Stimulated activated CD4-positive, alpha-beta T cell treated with anti-CD3 and anti-CD28 coated beads, Interleukin-15, amount 100 ng/mL, for 1 hour (primary cell): ENCODE measurements around the gene ASCC1.

Experiments
- DNase-seq, 2 donors: peaks; one replicate each; pipeline ENCODE4 v3.0.0-alpha.2; 2020; ENCODE audit warnings: low read depth in 1 of 2, low spot score in 1 of 2

The ASCC1 gene

GRCh38 chr10:72069751-72070526 lies 146.1 kb downstream of the ASCC1 start:
- DNase-seq: no peak

DNA sequence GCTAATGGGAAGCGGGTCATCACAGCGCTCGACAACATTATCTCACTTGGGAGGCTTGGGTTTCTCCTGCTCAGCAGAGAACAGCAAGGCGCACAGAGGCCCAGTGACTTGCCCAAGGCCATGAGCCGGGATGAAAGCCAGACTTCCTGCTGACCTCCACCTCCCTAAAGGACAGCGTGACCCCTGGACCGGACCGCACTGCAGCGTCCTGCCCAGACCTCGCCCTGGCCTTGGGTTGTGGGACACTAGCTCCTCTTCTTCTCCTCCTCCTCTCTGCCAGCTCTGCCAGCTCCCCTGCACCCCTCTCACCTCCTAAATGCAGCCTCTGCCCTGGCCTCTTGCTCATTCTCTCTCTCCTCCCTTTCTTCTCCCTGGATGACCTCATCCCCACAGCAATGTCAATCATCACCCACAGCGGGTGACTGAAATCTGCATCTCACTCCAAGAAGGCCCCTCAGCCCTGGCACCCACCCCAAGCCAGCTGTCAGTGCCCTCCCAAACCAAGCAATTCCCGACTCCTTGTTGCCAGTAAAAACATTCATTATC lies 147.1 kb downstream of the ASCC1 start:
- DNase-seq: no peak

DNA sequence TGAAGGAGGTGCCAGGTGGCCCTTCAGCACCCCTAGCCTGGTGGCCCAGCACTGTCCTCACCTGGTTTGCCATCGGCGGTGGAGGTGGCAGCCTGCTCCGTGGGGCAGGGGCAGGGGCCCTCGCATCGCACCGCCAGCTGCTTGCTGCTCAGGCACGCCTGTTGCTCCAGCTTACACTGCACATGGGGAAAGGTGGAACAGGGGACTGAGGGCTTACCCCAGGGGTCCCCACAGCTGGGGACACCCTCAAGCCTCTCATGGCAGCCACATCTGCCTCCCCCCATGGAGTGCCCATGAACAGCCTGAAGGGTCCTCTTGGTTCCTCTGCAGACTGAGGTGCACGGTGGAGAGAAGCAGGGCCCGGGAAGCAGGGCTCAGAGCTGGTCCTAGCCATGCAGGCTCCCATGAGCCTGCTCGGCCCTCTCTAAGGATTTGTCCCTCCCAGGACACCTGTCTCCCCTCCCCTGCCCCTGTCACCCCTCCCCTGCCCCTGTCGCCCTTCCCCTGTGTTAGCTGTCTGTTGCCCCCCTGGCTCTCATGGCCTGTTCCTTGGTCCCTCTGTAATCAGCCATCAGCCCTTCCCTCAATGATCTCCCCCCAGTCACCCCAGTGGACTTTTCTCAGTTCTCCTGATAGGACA lies 147.8 kb downstream of the ASCC1 start:
- no peak for DNase-seq

DNA sequence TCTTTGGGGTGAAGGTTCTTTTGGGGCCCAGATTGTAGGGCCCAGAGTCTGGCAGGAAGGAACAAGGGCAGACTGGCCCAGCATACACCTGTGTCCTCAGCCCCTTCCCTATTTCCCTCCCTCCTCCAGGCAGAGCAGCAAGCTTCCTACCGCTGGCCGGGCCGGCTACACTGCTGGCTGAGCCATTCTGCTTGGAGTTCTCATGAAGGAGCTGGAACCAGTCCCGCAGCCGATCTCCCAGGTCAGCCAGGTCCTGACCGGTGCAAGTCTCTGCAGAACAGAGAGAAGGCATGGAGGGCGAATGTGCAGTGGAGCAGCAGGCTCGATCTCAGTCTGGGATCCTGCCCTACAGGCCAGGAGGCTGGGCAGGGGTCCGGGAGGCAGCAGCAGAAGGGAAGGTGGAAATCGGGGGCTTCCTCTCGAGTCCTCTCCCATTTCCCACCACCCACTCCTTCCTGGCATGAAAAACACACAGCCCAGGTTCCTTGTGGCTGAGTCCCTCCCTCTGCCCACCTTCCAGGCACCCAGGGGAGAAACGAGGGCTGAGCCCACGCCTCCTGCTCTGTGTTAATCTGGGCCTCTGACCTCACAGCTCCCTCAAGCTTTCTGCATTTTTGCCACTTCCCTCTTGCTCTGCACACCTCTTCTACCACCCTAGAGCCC lies 148.5 kb downstream of the ASCC1 start:
- DNase-seq: no peak

GRCh38 chr10:72066318-72067284 lies 149.5 kb downstream of the ASCC1 start:
- DNase-seq: no peak

GRCh38 chr10:72065439-72066025 lies 150.5 kb downstream of the ASCC1 start:
- no peak for DNase-seq

DNA sequence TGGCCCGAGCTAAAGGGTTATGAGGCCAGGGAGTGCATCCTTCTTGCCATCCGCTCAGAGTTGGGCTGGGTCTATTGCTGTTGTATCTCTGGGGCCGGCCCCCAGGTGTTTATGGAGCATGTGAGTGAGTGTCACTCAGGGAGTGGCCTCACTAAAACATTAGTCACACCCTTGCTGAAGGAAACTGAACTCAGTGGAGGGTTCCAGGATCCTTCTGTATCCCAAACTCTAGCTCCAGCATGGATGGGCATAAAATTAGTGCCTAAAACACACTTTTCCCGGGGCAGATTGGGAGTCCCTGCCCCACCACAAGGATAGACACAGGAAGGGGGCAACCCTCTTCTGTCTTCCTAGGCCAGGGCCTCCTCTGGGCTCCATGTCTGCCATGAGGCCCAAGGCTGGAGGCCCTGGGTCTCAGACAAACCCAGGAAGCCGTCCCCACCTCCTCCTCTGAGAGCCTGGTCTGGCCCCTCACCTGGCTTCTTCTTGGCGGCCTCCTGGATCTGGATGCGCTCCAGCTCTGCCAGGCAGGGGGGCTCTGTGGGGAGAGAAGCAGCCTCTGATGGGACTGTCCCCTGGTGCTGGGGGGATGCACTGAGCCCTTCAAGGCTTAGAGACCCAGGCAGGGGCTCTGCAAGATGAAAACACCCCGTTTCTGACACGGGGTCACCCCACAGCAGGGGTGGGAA lies 152.2 kb downstream of the ASCC1 start:
- no peak for DNase-seq

- DNase-seq: no peak
Measured at GRCh38 chr10:72062832-72063702, 153.0 kb downstream of the ASCC1 start.

DNA sequence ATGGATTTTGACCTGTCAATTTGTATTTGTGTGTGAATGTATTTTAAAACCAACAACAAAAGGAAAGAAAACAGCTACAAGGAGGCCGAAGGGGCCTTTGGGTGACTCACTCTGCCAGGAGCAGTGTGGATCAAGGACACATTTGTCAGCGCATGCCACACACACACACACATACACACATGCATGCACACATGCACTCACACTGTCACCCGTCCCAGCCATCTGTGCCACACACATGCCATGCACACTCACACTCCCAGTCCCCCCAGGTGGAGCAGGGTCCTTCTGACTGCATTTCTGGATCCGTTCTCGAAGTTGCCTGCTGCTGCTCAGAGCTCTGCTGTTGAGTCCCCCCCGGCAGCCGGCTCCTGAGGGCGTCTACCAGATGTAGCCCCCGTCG lies 153.7 kb downstream of the ASCC1 start:
- no peak for DNase-seq

- DNase-seq: no peak
Measured at GRCh38 chr10:72061930-72062329, 154.1 kb downstream of the ASCC1 start.

DNA sequence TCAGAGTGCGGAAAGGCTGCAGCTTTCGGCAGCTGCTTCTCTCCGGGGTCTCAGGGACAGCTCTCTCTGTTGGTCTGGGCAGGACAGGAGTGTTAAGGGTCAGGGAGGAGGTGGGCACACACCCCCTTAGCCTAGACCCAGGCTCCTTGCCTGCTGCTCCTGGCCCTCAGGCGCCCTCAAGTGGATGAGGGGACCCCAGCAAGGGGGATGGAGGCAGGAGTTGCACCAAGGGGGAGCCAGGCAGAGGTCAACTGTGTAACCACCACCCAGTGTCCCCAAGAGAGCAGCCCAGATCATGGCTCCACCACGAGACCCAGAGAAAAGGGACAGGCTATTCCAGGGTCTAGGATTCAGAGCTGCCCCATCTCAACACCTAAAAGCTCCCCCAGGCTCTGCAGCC lies 154.6 kb downstream of the ASCC1 start:
- no peak for DNase-seq

DNA sequence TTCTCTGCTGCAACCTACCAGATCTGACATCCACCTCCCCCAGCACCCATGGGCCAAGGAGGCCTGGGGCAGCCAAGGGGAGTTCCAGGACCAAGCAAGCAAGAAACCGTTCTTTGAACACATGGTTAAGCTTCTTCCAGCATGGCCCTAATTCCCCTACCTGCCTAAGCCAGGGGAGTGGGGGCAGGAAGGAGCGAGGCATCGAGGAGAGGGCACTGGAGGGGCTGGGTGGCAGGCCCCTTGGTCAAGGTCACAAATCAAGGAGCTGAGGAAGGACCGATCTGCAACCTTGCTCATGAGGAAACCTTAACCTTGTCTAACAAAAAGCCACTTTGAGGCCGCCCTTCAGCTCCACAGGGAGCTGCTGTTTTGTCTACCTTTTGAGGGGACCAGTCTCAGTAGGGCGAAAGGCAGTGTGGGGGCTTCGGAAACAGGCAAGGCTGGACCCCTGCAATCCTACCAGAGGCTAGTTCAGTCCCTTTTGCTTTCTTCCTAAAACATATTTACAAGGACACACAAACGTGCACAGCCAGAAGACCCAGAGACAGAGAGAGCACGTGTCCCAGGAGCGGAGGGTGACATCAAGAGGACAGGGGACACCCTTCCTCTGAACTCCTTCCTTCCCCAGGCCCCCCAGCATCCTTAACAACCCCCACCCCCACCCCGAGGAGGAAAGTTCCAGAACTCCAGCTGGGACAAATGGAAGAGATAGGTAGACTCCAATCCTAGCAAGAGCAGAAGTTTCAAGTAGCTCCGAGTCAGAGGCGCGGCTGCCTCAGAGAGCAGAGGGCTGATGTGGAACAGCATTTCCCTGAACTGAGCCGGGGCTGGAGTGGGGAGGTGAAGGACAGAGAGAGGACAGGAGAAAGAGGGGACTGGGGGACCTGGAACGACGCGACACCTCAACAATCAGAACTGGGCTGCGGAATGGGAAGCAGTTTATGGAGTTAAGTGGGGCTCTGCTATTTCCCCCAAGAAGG lies 155.9 kb downstream of the ASCC1 start:
- no peak for DNase-seq

- DNase-seq: no peak
Measured at GRCh38 chr10:72058989-72059842, 156.9 kb downstream of the ASCC1 start.

GRCh38 chr10:72058347-72058898 lies 157.7 kb downstream of the ASCC1 start:
- no peak for DNase-seq

GRCh38 chr10:72056932-72057751 lies 158.9 kb downstream of the ASCC1 start:
- no peak for DNase-seq

DNA sequence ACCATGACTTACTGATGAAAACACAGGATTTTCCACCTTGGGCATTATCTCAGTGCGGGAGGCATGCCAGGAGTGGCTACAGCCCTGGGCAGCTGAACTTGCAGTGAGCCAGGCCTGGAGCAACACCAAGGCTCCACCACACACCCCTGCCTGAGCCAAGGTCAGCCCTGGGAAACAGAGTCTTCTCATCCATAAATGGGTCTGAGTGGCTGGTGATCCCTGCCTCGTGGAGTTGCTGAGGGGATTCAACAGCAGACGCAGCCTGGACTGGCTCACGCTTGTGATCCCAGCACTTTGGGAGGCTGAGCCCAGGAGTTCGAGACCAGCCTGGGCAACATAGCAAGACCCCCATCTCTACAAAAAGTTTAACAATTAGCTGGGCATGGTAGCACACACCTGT lies 160.0 kb downstream of the ASCC1 start:
- no peak for DNase-seq
